ENCODE data around the gene CC2D2A. TPM values are rescaled to one million over a fixed set of nuclear protein-coding genes. Genes with fewer than 3 reads are reported as not detected.
"Not testable (repeated sequence)": the region's sequence is repeated elsewhere in the genome, so short reads cannot be mapped to it uniquely, and the experiment has no call there.

CC2D2A gene
- total and polyA plus RNA-seq, 2 of the 13 experiments (the other 11 are each of a cell fraction or from before 2014, with no cell fraction given) = 4.2 to 7.2 TPM

DNA sequence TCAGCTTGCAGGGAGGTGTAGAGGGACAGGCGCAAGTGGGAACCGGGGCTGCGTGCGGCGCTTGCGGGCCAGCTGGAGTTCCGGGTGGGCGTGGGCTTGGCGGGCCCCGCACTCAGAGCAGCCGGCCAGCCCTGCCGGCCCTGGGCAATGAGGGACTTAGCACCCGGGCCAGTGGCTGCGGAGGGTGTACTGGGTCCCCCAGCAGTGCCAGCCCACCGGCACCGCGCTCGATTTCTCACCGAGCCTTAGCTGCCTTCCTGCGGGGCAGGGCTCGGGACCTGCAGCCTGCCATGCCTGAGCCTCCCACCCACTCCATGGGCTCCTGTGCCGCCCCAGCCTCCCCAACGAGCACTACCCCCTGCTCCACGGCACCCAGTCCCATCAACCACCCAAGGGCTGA, 145.2 kb downstream of the CC2D2A start:
- H3K27ac ChIP-seq (ENCODE audit: extremely low read length, insufficient read depth, low read length); H2AFZ ChIP-seq (ENCODE audit: low read length); H3K4me2 ChIP-seq (ENCODE audit: low read depth, low read length); BruUV-seq (replicated peaks); H4K20me1 ChIP-seq (ENCODE audit: insufficient read depth, low read length); CTCF ChIA-PET (ENCODE audit: low intra/inter-chr PET ratio, low total read pairs); H3K9ac ChIP-seq (ENCODE audit: insufficient read depth, low read depth, low read length); ATAC-seq; H3K4me1 ChIP-seq (ENCODE audit: insufficient read depth, low read length); in situ Hi-C loops (cut with HindIII; ENCODE audit: extremely low pct_ligation_motif_present, low pct_unique_long_range_greater_than_20kb); H3K9me3 ChIP-seq (ENCODE audit: low read length); DNase-seq (ENCODE audit: low spot score); intact Hi-C loops (cut with micrococcal nuclease; ENCODE audit: unreplicated experiment); POLR2A ChIA-PET; FAIRE-seq; H3K4me3 ChIP-seq (replicated peaks in 1 of 3; ENCODE audit: insufficient read depth in 1 of 3, low read depth in 2 of 3, low read length in 3 of 3); H3K27me3 ChIP-seq (ENCODE audit: control insufficient read depth in 1 of 2, insufficient read depth in 2 of 2, low read length in 2 of 2): not testable (repeated sequence)
- H3K79me2 ChIP-seq (ENCODE audit: insufficient read depth, low read length) = peaks cover 25% of the 10 kb centered on the region
- peaks cover 3 to 18% of the 10 kb centered on the region in 2 experiments; a peak in 4 of 5 replicates for H3K36me3 ChIP-seq (replicated peaks in 1 of 2; ENCODE audit: control insufficient read depth in 1 of 2, insufficient read depth in 2 of 2, low read length in 2 of 2)
- 100% methylated on average over 11 of the region's 24 CpGs for WGBS (ENCODE audit: low lambda C conversion rate)

DNA sequence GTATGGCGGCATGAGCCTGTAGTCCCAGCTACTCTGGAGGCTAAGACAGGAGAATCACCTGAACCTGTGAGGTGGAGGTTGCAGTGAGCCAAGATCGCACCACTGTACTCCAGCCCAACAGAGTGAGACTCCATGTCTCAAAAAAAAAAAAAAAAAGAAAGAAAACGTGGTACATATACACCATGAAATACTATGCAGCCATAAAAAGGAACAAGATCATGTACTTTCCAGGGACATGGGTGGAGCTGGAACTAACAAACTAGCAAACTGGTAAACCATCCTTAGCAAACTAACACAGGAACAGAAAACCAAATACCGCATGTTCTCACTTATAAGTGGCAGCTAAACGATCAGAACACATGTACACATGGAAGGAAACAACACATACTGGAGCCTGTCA, 147.7 kb downstream of the CC2D2A start:
- CTCF ChIA-PET (ENCODE audit: low intra/inter-chr PET ratio, low total read pairs) = not testable (repeated sequence)

DNA sequence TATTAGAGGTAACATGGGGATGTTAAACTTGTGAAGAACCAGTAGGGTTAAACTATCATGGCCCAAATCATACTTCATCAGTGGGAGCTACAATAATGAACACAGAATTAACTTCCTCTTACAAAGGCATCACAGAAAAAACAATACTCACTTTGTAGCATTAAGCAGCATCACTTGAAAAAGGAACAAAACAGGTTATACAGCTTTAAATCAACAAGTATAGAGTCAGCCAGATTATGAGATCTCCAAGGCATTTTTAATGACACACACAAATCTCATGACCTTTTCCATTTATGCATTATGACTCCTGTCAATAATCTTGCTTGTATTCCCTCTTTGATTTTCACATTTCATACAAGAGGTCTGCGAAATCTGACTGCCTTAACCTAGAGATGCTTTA, 167.1 kb downstream of the CC2D2A start:
- CTCF ChIA-PET (ENCODE audit: low intra/inter-chr PET ratio, low total read pairs) = no interaction called here
- TF ChIP-seq ZBTB8A (CRISPR knock-in tag; IDR thresholded peaks at IDR 0.05; ENCODE audit: borderline replicate concordance, low read depth) (no peak), SP2 (CRISPR knock-in tag; IDR thresholded peaks at IDR 0.05) (no peak), ZNF3 (CRISPR knock-in tag; IDR thresholded peaks at IDR 0.05) (no peak), ZNF235 (CRISPR knock-in tag; IDR thresholded peaks at IDR 0.05; ENCODE audit: borderline replicate concordance) (no peak)
- TF ChIP-seq, protein P1, sequence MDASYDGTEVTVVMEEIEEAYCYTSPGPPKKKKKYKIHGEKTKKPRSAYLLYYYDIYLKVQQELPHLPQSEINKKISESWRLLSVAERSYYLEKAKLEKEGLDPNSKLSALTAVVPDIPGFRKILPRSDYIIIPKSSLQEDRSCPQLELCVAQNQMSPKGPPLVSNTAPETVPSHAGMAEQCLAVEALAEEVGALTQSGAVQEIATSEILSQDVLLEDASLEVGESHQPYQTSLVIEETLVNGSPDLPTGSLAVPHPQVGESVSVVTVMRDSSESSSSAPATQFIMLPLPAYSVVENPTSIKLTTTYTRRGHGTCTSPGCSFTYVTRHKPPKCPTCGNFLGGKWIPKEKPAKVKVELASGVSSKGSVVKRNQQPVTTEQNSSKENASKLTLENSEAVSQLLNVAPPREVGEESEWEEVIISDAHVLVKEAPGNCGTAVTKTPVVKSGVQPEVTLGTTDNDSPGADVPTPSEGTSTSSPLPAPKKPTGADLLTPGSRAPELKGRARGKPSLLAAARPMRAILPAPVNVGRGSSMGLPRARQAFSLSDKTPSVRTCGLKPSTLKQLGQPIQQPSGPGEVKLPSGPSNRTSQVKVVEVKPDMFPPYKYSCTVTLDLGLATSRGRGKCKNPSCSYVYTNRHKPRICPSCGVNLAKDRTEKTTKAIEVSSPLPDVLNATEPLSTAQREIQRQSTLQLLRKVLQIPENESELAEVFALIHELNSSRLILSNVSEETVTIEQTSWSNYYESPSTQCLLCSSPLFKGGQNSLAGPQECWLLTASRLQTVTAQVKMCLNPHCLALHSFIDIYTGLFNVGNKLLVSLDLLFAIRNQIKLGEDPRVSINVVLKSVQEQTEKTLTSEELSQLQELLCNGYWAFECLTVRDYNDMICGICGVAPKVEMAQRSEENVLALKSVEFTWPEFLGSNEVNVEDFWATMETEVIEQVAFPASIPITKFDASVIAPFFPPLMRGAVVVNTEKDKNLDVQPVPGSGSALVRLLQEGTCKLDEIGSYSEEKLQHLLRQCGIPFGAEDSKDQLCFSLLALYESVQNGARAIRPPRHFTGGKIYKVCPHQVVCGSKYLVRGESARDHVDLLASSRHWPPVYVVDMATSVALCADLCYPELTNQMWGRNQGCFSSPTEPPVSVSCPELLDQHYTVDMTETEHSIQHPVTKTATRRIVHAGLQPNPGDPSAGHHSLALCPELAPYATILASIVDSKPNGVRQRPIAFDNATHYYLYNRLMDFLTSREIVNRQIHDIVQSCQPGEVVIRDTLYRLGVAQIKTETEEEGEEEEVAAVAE (CRISPR knock-in tag; IDR thresholded peaks at IDR 0.05; ENCODE audit: borderline replicate concordance) = no peak

More for the DNA sequence above, 147.7 kb downstream of the CC2D2A start:
- H3K9ac ChIP-seq (ENCODE audit: insufficient read depth, low read depth, low read length); H4K20me1 ChIP-seq (ENCODE audit: insufficient read depth, low read length); BruUV-seq (replicated peaks); FAIRE-seq; H3K4me2 ChIP-seq (ENCODE audit: low read depth, low read length); H3K27me3 ChIP-seq (ENCODE audit: control insufficient read depth in 1 of 2, insufficient read depth in 2 of 2, low read length in 2 of 2); POLR2A ChIA-PET; H3K4me3 ChIP-seq (replicated peaks in 1 of 3; ENCODE audit: insufficient read depth in 1 of 3, low read depth in 2 of 3, low read length in 3 of 3); ATAC-seq; H3K27ac ChIP-seq (ENCODE audit: extremely low read length, insufficient read depth, low read length); DNase-seq (ENCODE audit: low spot score); intact Hi-C loops (cut with micrococcal nuclease; ENCODE audit: unreplicated experiment); in situ Hi-C loops (cut with HindIII; ENCODE audit: extremely low pct_ligation_motif_present, low pct_unique_long_range_greater_than_20kb); H2AFZ ChIP-seq (ENCODE audit: low read length); H3K4me1 ChIP-seq (ENCODE audit: insufficient read depth, low read length): not testable (repeated sequence)
- Histone ChIP-seq H3K79me2 (ENCODE audit: insufficient read depth, low read length) (peaks cover 38% of the 10 kb centered on the region), H3K36me3 (replicated peaks in 1 of 2; ENCODE audit: control insufficient read depth in 1 of 2, insufficient read depth in 2 of 2, low read length in 2 of 2) (peaks cover 4 to 19% of the 10 kb centered on the region in 2 experiments; a peak in 4 of 5 replicates), H3K9me3 (ENCODE audit: low read length) (peaks cover 20% of the 10 kb centered on the region)
- 98% methylated on average over 5 of the region's 5 CpGs for WGBS (ENCODE audit: low lambda C conversion rate)

More for the DNA sequence above, 167.1 kb downstream of the CC2D2A start:
- no peaks in the 10 kb centered on the region for H3K9me3 ChIP-seq (ENCODE audit: low read length)
- H3K27ac ChIP-seq (ENCODE audit: extremely low read length, insufficient read depth, low read length) = no peak overlapping the region
- H3K4me3 ChIP-seq (replicated peaks in 1 of 3; ENCODE audit: insufficient read depth in 1 of 3, low read depth in 2 of 3, low read length in 3 of 3) = no peak overlapping the region
- no peak overlapping the region for H3K4me2 ChIP-seq (ENCODE audit: low read depth, low read length)
- H2AFZ ChIP-seq (ENCODE audit: low read length) = no peak overlapping the region
- 100% methylated on average over 1 of the region's 1 CpG for WGBS (ENCODE audit: low lambda C conversion rate)
- POLR2A ChIA-PET = no interaction called here
- BruUV-seq (replicated peaks) = no TSS peak
- no peak for DNase-seq (ENCODE audit: low spot score)
- intact Hi-C loops (cut with micrococcal nuclease; ENCODE audit: unreplicated experiment) = no loop called here
- no peaks in the 10 kb centered on the region for H3K27me3 ChIP-seq (ENCODE audit: control insufficient read depth in 1 of 2, insufficient read depth in 2 of 2, low read length in 2 of 2)
- no peak for ATAC-seq
- FAIRE-seq = no peak
- H4K20me1 ChIP-seq (ENCODE audit: insufficient read depth, low read length) = no peaks in the 10 kb centered on the region
- no peaks in the 10 kb centered on the region for H3K4me1 ChIP-seq (ENCODE audit: insufficient read depth, low read length)
- in situ Hi-C loops (cut with HindIII; ENCODE audit: extremely low pct_ligation_motif_present, low pct_unique_long_range_greater_than_20kb) = no loop called here
- no peaks in the 10 kb centered on the region for H3K79me2 ChIP-seq (ENCODE audit: insufficient read depth, low read length)
- no peak overlapping the region for H3K9ac ChIP-seq (ENCODE audit: insufficient read depth, low read depth, low read length)
- H3K36me3 ChIP-seq (replicated peaks in 1 of 2; ENCODE audit: control insufficient read depth in 1 of 2, insufficient read depth in 2 of 2, low read length in 2 of 2) = peaks cover 3 to 48% of the 10 kb centered on the region in 2 experiments; a peak in 4 of 5 replicates
